ENCODE data around the gene LMNA. TPM values are rescaled to one million over a fixed set of nuclear protein-coding genes. Genes with fewer than 3 reads are reported as not detected.

LMNA gene
- total and polyA plus RNA-seq, 2 of the 4 experiments (the other 2 are of a cell fraction) = 563 to 755 TPM

GRCh38 chr1:156090138-156090839, 24.2 kb upstream of the LMNA start (continued):
- no peak for TF ChIP-seq FOS (IDR thresholded peaks at IDR 0.05; ENCODE audit: low read depth, low read length)

DNA sequence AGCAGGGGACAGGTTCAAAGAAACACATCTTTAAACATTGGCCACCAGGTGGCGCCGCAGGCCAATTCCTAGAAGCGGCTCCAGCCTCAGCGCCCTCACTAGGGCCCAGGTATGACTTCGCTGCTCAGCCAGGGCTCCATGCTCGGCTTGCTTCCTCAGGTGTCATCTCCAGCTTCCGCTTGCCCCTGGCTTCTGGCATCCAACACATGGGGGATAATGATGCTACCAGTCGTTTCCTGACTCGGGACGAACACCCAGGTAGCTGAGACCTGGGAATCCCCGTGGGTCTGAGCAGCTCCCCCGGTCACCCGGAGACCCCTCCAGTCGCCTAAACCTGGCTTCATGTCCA, 23.7 kb upstream of the LMNA start:
- Histone ChIP-seq H4K91ac (ENCODE audit: insufficient read depth, low read depth, low read length) (no peak overlapping the region), H3K4me2 (ENCODE audit: low read depth, low read length) (no peak overlapping the region), H2BK5ac (ENCODE audit: low read depth, low read length, poor library complexity, severe bottlenecking) (no peak overlapping the region), H3K27ac (ENCODE audit: insufficient read depth, low read length) (no peak overlapping the region), H3K4ac (ENCODE audit: low read depth, low read length) (no peak overlapping the region), H3K23ac (ENCODE audit: low read depth, low read length) (no peak overlapping the region), H4K20me1 (ENCODE audit: insufficient read depth, low read length) (peaks cover 13% of the 10 kb centered on the region; the same call in 1 of the 2 replicates), H3K18ac (ENCODE audit: low read depth, low read length) (no peak overlapping the region), H3K9me3 (ENCODE audit: control insufficient read depth, insufficient read depth, low read length) (no peaks in the 10 kb centered on the region), H2AFZ (replicated peaks; ENCODE audit: low read length, poor library complexity) (peak overlapping the region; percentile 12), H3K9me1 (ENCODE audit: insufficient read depth, low read length) (no peaks in the 10 kb centered on the region), H3K14ac (replicated peaks; ENCODE audit: low read depth, low read length) (no peak overlapping the region), H3K9ac (ENCODE audit: low read depth, low read length) (no peak overlapping the region), H2BK15ac (ENCODE audit: low read depth, low read length) (no peak overlapping the region), H3K79me1 (ENCODE audit: low read depth in 1 of 2, low read length in 2 of 2) (peaks cover 4 to 46% of the 10 kb centered on the region in 2 experiments), H2BK120ac (ENCODE audit: low read depth, low read length) (no peak overlapping the region), H3K56ac (ENCODE audit: extremely low read depth, insufficient read depth, low read length) (no peak overlapping the region), H2AK9ac (replicated peaks; ENCODE audit: low read depth, low read length, poor library complexity) (peak overlapping the region; percentile 71), H3K27me3 (ENCODE audit: control insufficient read depth, insufficient read depth, low read length) (no peaks in the 10 kb centered on the region), H2BK20ac (ENCODE audit: low read depth, low read length) (no peak overlapping the region), H2AK5ac (ENCODE audit: low read depth, low read length) (no peak overlapping the region), H4K5ac (ENCODE audit: low read depth, low read length) (no peak overlapping the region), H3K36me3 (ENCODE audit: control insufficient read depth, insufficient read depth, low read length) (peaks cover 6% of the 10 kb centered on the region; the same call in 1 of the 2 replicates), H3K4me1 (ENCODE audit: control insufficient read depth, insufficient read depth, low read length) (peaks cover 7% of the 10 kb centered on the region), H4K8ac (ENCODE audit: low read depth in 2 of 2, low read length in 2 of 2) (no peak overlapping the region), H3K4me3 (ENCODE audit: insufficient read depth, low read depth, low read length) (no peak overlapping the region)
- DNase-seq (peak; percentile 71), ATAC-seq (ENCODE audit: low read depth) (peak; percentile 90)
- dilution Hi-C loops (cut with HindIII; ENCODE audit: low sequenced_read_pairs, unreplicated experiment) (no loop called here), intact Hi-C loops (cut with micrococcal nuclease) (loop anchor here (1.0 to 10.0 kb wide), 3 partner anchors 39 to 224 kb away; no protein-coding TSS in a partner anchor), in situ Hi-C loops (cut with MboI; ENCODE audit: low sequenced_read_pairs) (loop anchor here (5.0 kb wide), 1 partner anchor 131 kb away; no protein-coding TSS in a partner anchor)
- WGBS, 2 experiments (ENCODE audit: extremely low coverage in 2 of 2, insufficient read length in 1 of 2) = 54% methylated on average over 6 of the region's 14 CpGs; no CpG with 5 or more reads in 1 of the 2 experiments
- ChIA-PET POLR2A (ENCODE audit: unreplicated experiment) (no interaction called here), CTCF (interaction anchor here (0.6 to 1.6 kb wide), 8 partner anchors 9 to 135 kb away, joined by 3 to 6 read pairs (median 4); no protein-coding TSS in a partner anchor)
- BruUV-seq (replicated peaks) = no TSS peak
- TF ChIP-seq SMC3 (IDR thresholded peaks at IDR 0.05; ENCODE audit: low read depth, low read length) (peak; percentile 82), CTCF (conservative IDR thresholded peaks at IDR 0.05; ENCODE audit: low read depth, low read length) (peak; percentile 84), RAD21 (IDR thresholded peaks at IDR 0.05; ENCODE audit: low read length) (peak; percentile 91), RFX5 (IDR thresholded peaks at IDR 0.05; ENCODE audit: low read depth, low read length) (no peak)
